HUES64 (cell line): ENCODE data around the gene FKBP5.
"Not testable (repeated sequence)": the region's sequence is repeated elsewhere in the genome, so short reads cannot be mapped to it uniquely, and the experiment has no call there.

Experiments used
- H3K27ac ChIP-seq: 2 replicates; pipeline ENCODE4 v1.7.0; 2013; ENCODE audit warnings: low read depth, low read length, inconsistent platforms
- H3K27me3 ChIP-seq: 2 replicates; pipeline ENCODE4 v1.6.1; 2013; ENCODE audit warnings: mild to moderate bottlenecking, low read length; ENCODE audit not compliant: insufficient read depth
- H3K36me3 ChIP-seq: 2 replicates; pipeline ENCODE4 v1.6.1; 2013; ENCODE audit warnings: mild to moderate bottlenecking, low read length; ENCODE audit not compliant: insufficient read depth
- H3K4me1 ChIP-seq: 2 replicates; pipeline ENCODE4 v1.6.1; 2013; ENCODE audit warnings: mild to moderate bottlenecking, low read length, moderate library complexity; ENCODE audit not compliant: insufficient read depth
- H3K4me3 ChIP-seq: 2 replicates; pipeline ENCODE4 v1.5.1; 2013; ENCODE audit warnings: mild to moderate bottlenecking, low read length, moderate library complexity
- H3K9ac ChIP-seq: 2 replicates; pipeline ENCODE4 v1.6.1; 2013; ENCODE audit warnings: mild to moderate bottlenecking, low read depth, low read length
- H3K9me3 ChIP-seq: 2 replicates; pipeline ENCODE4 v1.6.1; 2013; ENCODE audit warnings: low read depth, low read length; ENCODE audit not compliant: insufficient read depth
- WGBS: fragments of 150-250, 120-280 bp; methylation state at CpG from one replicate; pipeline ENCODE4 v1.1.7; 2013; ENCODE audit warnings: missing lambda C conversion rate; 5-methylcytosine and 5-hydroxymethylcytosine counted together

Gene FKBP5

GRCh38 chr6:35573495-35574110 lies 115.1 kb downstream of the FKBP5 start:
- H3K9me3 ChIP-seq, result no peaks in the 10 kb centered on the region
- H3K27me3 ChIP-seq, result no peaks in the 10 kb centered on the region
- H3K36me3 ChIP-seq, result peaks cover 26% of the 10 kb centered on the region
- H3K4me1 ChIP-seq, result no peaks in the 10 kb centered on the region
- H3K27ac ChIP-seq, result no peak overlapping the region
- H3K4me3 ChIP-seq, result no peak overlapping the region
- H3K9ac ChIP-seq, result no peak overlapping the region
- 92% methylated on average over 2 of the region's 3 CpGs for WGBS

- H3K27me3 ChIP-seq, H3K4me3 ChIP-seq, H3K27ac ChIP-seq, H3K4me1 ChIP-seq, H3K9ac ChIP-seq, H3K9me3 ChIP-seq: not testable (repeated sequence)
- WGBS, result 98% methylated on average over 2 of the region's 2 CpGs
- H3K36me3 ChIP-seq, result peaks cover 19% of the 10 kb centered on the region
Observed at GRCh38 chr6:35570885-35571330, 117.8 kb downstream of the FKBP5 start.

- H3K27me3 ChIP-seq, result no peaks in the 10 kb centered on the region
- H3K27ac ChIP-seq, result no peak overlapping the region
- no peak overlapping the region for H3K4me3 ChIP-seq
- no peaks in the 10 kb centered on the region for H3K4me1 ChIP-seq
- peaks cover 3% of the 10 kb centered on the region; the same call in 1 of the 2 replicates for H3K36me3 ChIP-seq
- H3K9ac ChIP-seq, result no peak overlapping the region
- WGBS, result 81% methylated on average over 5 of the region's 5 CpGs
- H3K9me3 ChIP-seq, result peaks cover 9% of the 10 kb centered on the region
Observed at GRCh38 chr6:35569011-35569461, 119.7 kb downstream of the FKBP5 start.

- Histone ChIP-seq H3K27me3 (no peaks in the 10 kb centered on the region), H3K9ac (no peak overlapping the region), H3K9me3 (peaks cover 9% of the 10 kb centered on the region), H3K4me1 (no peaks in the 10 kb centered on the region), H3K36me3 (no peaks in the 10 kb centered on the region), H3K4me3 (no peak overlapping the region), H3K27ac (no peak overlapping the region)
- WGBS, result 87% methylated on average over 8 of the region's 8 CpGs
Observed at GRCh38 chr6:35566794-35567193, 121.9 kb downstream of the FKBP5 start.

- H3K36me3 ChIP-seq, result no peaks in the 10 kb centered on the region
- peaks cover 9% of the 10 kb centered on the region for H3K9me3 ChIP-seq
- no peak overlapping the region for H3K4me3 ChIP-seq
- H3K27ac ChIP-seq, result no peak overlapping the region
- no peaks in the 10 kb centered on the region for H3K27me3 ChIP-seq
- H3K9ac ChIP-seq, result no peak overlapping the region
- no peaks in the 10 kb centered on the region for H3K4me1 ChIP-seq
Observed at GRCh38 chr6:35564733-35565132, 124.0 kb downstream of the FKBP5 start.

- Histone ChIP-seq H3K9ac (no peak overlapping the region), H3K4me1 (no peaks in the 10 kb centered on the region), H3K9me3 (peaks cover 9% of the 10 kb centered on the region), H3K27me3 (no peaks in the 10 kb centered on the region), H3K4me3 (no peak overlapping the region), H3K27ac (no peak overlapping the region), H3K36me3 (no peaks in the 10 kb centered on the region)
- 82% methylated on average over 11 of the region's 11 CpGs for WGBS
Observed at GRCh38 chr6:35562060-35562459, 126.7 kb downstream of the FKBP5 start.

- no peak overlapping the region for H3K9ac ChIP-seq
- no peaks in the 10 kb centered on the region for H3K9me3 ChIP-seq
- no peaks in the 10 kb centered on the region for H3K27me3 ChIP-seq
- WGBS, result 74% methylated on average over 5 of the region's 5 CpGs
- no peak overlapping the region for H3K4me3 ChIP-seq
- H3K36me3 ChIP-seq, result no peaks in the 10 kb centered on the region
- no peaks in the 10 kb centered on the region for H3K4me1 ChIP-seq
- H3K27ac ChIP-seq, result no peak overlapping the region
Observed at GRCh38 chr6:35561113-35561512, 127.6 kb downstream of the FKBP5 start.

- no peaks in the 10 kb centered on the region for H3K36me3 ChIP-seq
- no peaks in the 10 kb centered on the region for H3K9me3 ChIP-seq
- H3K4me3 ChIP-seq, result no peak overlapping the region
- H3K4me1 ChIP-seq, result no peaks in the 10 kb centered on the region
- H3K9ac ChIP-seq, result no peak overlapping the region
- no peak overlapping the region for H3K27ac ChIP-seq
- WGBS, result 94% methylated on average over 12 of the region's 12 CpGs
- no peaks in the 10 kb centered on the region for H3K27me3 ChIP-seq
Observed at GRCh38 chr6:35558571-35558970, 130.1 kb downstream of the FKBP5 start.

GRCh38 chr6:35557239-35557638 lies 131.5 kb downstream of the FKBP5 start:
- H3K9ac ChIP-seq, result no peak overlapping the region
- H3K4me3 ChIP-seq, result no peak overlapping the region
- 89% methylated on average over 6 of the region's 6 CpGs for WGBS
- H3K36me3 ChIP-seq, result no peaks in the 10 kb centered on the region
- H3K27ac ChIP-seq, result no peak overlapping the region
- H3K27me3 ChIP-seq, result no peaks in the 10 kb centered on the region
- H3K4me1 ChIP-seq, result no peaks in the 10 kb centered on the region
- H3K9me3 ChIP-seq, result no peaks in the 10 kb centered on the region

GRCh38 chr6:35554811-35555210 lies 133.9 kb downstream of the FKBP5 start:
- Histone ChIP-seq H3K9me3 (no peaks in the 10 kb centered on the region), H3K4me1 (no peaks in the 10 kb centered on the region), H3K36me3 (no peaks in the 10 kb centered on the region), H3K9ac (no peak overlapping the region), H3K4me3 (no peak overlapping the region), H3K27ac (no peak overlapping the region), H3K27me3 (no peaks in the 10 kb centered on the region)
- WGBS, result 96% methylated on average over 4 of the region's 4 CpGs

GRCh38 chr6:35553315-35553714 lies 135.4 kb downstream of the FKBP5 start:
- Histone ChIP-seq H3K27ac (no peak overlapping the region), H3K4me3 (no peak overlapping the region), H3K27me3 (no peaks in the 10 kb centered on the region), H3K4me1 (no peaks in the 10 kb centered on the region), H3K9ac (no peak overlapping the region), H3K9me3 (no peaks in the 10 kb centered on the region), H3K36me3 (no peaks in the 10 kb centered on the region)
- 92% methylated on average over 6 of the region's 6 CpGs for WGBS
